GM18511 (cell line): ENCODE results near the gene TMEM91.
A peak's percentile ranks its signal among the peaks of the same experiment; 100 is the strongest.

Experiments used
- ATAC-seq: cut with Tn5 transposase; IDR thresholded peaks from one replicate; pipeline ENCODE4 v1.9.1; 2021; ENCODE audit warnings: mild to moderate bottlenecking, moderate library complexity; ENCODE audit not compliant: unreplicated experiment

The TMEM91 gene

GRCh38 chr19:41427647-41428480 lies 51.5 kb downstream of the TMEM91 start:
- peak; percentile 50 for ATAC-seq

- ATAC-seq, result no peak
These were observed 52.1 kb downstream of the TMEM91 start for GRCh38 chr19:41428481-41428859.

- ATAC-seq, result no peak
These were observed 54.6 kb downstream of the TMEM91 start for GRCh38 chr19:41430922-41431321.

- no peak for ATAC-seq
These were observed 55.4 kb downstream of the TMEM91 start for GRCh38 chr19:41431426-41432386.

- ATAC-seq, result no peak
These were observed 56.8 kb downstream of the TMEM91 start for GRCh38 chr19:41433171-41433570.
